GM21381 (cell line): ENCODE results near the gene NPY2R.

ENCODE experiments used
- ATAC-seq: cut with Tn5 transposase; IDR thresholded peaks from one replicate; pipeline ENCODE4 v1.9.1; 2021; ENCODE audit warnings: mild to moderate bottlenecking, moderate library complexity; ENCODE audit not compliant: unreplicated experiment

The NPY2R gene

DNA sequence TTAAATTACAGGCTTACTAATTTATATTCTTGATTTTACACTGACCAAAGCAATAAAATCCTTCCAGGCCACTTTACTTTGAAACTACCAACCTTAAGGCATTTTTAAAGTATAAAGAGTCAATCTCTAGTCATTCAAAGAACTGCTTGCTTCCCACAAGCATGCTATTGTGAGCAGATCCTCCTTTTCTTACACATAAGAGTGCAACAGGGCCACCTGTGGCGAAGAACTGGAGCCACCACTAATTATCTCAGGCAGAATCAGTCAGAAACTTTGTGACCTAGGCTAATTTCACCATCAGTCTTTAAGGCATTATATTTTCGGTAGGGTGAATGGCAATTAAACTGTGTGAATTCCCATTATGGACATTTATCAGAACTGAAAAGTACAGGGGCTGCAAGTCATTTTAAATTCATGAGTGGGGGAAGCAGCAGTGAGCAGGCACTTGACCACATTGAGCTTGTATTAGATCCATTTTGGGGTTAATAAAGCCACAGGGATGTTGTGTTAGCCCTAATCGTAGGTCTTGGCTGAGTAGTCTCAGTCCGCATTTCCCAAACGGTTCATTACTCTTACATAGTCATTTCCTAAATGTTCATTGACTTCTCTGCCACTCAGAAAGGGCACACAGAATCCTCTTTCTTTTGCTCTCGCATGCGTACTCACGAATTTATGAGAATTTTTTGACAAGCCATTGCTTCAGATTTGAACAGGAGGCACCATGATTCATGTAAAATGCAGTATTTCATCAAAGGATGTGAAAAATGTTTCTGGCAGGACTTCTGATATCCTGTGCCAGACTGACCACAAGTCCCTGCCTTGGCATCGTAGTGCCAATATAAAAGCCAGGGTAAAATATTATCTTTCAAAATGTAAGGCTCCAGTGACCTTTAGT, 39.8 kb downstream of the NPY2R start:
- ATAC-seq, result no peak

DNA sequence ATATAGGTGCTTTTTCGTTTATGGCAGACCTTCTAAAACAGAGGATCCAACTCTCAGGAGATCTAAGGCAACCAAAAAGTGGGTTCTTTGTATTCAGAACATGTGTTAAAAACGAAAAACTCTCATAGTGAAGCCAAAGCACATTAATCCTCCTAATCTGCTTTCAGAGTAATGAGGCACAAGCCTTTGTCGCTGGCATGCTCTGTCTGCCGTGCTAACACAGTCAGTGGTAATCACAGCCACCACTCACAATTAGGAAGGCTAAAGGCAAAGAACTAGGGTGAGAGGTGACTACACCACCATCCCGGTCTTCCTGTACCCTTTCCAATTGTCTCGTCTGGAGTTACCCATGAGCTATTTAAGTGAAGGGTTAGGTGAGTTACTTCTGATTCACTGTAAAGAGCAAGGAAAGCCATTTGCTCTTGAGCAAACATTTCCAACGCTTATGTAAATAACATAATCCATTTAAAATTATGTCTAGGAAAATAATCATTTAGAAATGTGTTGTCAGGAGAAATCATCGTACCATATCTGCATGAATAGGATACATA, 40.7 kb downstream of the NPY2R start:
- no peak for ATAC-seq

DNA sequence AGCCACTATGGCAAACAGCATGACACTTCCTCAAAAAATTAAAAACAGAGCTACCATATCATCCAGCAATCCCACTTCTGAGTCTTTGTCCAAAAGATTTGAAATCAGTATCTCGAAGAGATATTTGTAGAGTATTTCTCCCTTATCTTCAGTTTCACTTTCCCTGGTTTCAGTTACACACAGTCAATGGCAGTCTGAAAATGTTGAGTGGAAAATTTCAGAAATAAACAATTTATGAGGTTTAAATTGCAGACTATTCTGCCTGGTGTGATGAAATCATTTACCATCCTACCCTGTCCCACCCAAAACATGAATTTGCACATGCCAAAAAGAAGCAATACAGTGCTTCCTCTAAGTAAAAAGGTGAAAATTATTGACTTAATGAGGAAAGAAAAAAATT, 43.9 kb downstream of the NPY2R start:
- no peak for ATAC-seq

DNA sequence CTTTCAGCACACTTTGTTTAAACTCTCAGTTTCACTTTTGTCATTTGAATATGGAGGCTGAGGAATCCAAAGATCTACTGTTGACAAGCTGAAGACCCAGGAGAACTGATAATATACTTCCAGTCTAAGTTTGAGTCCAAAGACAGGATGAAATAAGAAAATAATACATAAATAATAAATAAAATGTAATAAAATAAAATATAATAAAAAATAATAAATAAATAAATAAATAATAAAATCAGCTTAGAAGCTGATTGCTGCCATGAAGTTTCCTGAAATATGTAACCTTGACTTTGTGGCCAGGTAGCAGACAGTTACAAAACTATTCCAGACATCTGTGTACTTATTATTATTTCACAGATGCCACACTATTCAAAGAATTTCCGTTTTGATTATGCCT, 55.0 kb downstream of the NPY2R start:
- no peak for ATAC-seq

DNA sequence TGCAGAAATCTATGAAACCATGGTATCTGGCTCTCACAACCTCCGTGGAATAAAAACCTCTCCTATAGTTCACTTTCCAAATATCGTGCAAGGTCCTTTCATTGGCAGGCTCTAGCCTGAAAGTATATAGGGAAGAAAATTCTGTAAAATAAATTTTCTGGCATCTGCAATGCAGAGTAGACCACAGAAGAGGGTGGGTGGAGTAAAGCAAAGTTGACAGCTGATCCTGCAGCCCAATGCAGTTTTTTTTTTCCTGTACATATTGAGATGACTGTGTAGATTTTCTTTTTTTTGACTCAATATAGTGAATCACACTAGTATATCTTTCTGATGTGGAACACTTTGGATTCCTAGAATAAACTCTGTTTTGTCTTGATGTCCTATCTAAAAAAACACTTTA, 56.7 kb downstream of the NPY2R start:
- no peak for ATAC-seq
